HUES6 (cell line): ENCODE measurements around the gene RNF227.

Source experiments
- H3K27ac ChIP-seq: 2 replicates; pipeline ENCODE4 v1.7.0; 2013; ENCODE audit warnings: low read depth, mild to moderate bottlenecking, low read length, inconsistent platforms
- H3K27me3 ChIP-seq: 2 replicates; pipeline ENCODE4 v1.6.1; 2013; ENCODE audit warnings: low read length; ENCODE audit not compliant: control insufficient read depth, insufficient read depth
- H3K36me3 ChIP-seq: 2 replicates; pipeline ENCODE4 v1.6.1; 2013; ENCODE audit warnings: low read length; ENCODE audit not compliant: control insufficient read depth, insufficient read depth
- H3K4me1 ChIP-seq: 2 replicates; pipeline ENCODE4 v1.6.1; 2013; ENCODE audit warnings: low read length; ENCODE audit not compliant: control insufficient read depth, insufficient read depth
- H3K4me3 ChIP-seq: 2 replicates; pipeline ENCODE4 v1.5.1; 2013; ENCODE audit warnings: low read depth, low read length
- H3K9ac ChIP-seq: one replicate; pipeline ENCODE4 v1.6.1; 2013; ENCODE audit warnings: mild to moderate bottlenecking, low read length
- H3K9me3 ChIP-seq: 2 replicates; pipeline ENCODE4 v1.6.1; 2013; ENCODE audit warnings: low read depth, low read length; ENCODE audit not compliant: control insufficient read depth, insufficient read depth

The RNF227 gene

DNA sequence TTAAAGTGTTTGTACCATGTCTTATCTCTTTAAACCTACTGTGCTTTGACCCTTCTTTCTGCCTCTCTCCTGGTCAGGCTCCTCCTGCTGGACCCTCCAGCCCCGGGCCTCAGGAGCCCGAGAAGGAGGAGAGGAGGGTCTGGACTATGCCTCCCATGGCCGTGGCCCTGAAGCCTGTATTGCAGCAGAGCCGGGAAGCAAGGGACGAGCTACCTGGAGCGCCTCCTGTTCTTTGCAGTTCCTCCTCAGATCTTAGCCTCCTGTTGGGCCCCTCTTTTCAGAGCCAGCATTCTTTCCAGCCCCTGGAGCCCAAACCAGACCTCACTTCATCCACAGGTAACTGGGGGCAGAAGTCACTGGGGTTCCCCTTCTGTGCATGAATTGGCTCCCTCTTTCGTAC lies 29.6 kb upstream of the RNF227 start:
- no peak overlapping the region for H3K4me3 ChIP-seq
- no peak overlapping the region for H3K27ac ChIP-seq
- H3K9ac ChIP-seq, result no peak overlapping the region
- no peaks in the 10 kb centered on the region for H3K9me3 ChIP-seq
- peaks cover 71% of the 10 kb centered on the region for H3K36me3 ChIP-seq
- H3K27me3 ChIP-seq, result no peaks in the 10 kb centered on the region
- H3K4me1 ChIP-seq, result no peaks in the 10 kb centered on the region

DNA sequence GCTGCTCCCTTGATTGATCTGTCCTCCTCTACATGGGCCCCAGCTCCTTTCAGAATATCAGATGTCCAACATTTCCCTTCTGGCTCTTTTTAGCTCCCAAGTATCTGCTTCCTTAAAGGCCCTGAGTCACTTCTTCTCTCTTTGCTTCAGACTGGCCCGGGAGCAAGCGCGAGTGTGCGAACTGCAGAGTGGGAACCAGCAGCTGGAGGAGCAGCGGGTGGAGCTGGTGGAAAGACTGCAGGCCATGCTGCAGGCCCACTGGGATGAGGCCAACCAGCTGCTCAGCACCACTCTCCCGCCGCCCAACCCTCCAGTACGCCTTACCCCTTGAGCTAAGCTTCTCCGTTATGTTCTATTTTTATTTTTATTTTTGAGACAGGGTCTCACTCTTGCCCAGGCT lies 28.2 kb upstream of the RNF227 start:
- H3K4me3 ChIP-seq, result no peak overlapping the region
- H3K4me1 ChIP-seq, result no peaks in the 10 kb centered on the region
- H3K36me3 ChIP-seq, result peaks cover 82% of the 10 kb centered on the region
- no peaks in the 10 kb centered on the region for H3K9me3 ChIP-seq
- H3K27me3 ChIP-seq, result no peaks in the 10 kb centered on the region
- H3K9ac ChIP-seq, result no peak overlapping the region
- H3K27ac ChIP-seq, result no peak overlapping the region

DNA sequence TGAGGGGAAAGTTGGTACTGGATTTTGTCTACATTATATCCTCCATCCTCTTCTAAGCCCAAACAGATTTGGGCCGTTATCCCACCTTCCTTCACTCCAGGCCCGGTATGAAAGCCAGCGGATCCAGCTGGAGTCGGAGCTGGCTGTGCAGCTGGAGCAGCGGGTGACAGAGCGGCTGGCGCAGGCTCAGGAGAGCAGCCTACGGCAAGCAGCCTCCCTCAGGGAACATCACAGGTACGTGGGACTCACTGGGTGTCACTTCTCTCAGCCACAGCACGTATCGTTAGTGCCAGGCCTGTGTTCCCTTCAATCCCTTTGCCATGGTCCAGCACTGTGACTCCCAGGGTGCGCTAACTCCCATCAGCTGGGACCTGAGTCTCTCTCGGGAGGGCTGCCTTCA lies 27.2 kb upstream of the RNF227 start:
- Histone ChIP-seq H3K27me3 (no peaks in the 10 kb centered on the region), H3K27ac (no peak overlapping the region), H3K4me3 (no peak overlapping the region), H3K36me3 (peaks cover 76% of the 10 kb centered on the region), H3K9ac (no peak overlapping the region), H3K4me1 (no peaks in the 10 kb centered on the region), H3K9me3 (no peaks in the 10 kb centered on the region)

DNA sequence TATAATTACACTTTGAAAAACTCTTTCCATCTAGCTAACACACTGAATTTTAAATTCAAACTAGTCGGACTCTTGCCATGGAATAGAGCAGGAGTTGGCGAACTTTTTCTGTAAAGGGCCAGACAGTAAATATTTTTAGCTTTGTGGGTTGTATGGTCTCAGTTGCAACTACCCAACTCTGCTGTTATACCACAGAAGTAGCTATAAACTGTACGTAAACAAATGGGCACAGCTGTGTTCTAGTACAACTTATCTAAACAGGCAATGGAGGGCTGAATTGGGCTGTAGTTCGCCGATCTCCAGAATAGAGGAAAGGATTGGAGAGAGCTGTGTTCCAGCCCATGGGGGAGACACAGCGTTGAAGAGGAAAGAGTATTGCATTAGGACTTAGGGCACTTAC lies 24.7 kb upstream of the RNF227 start:
- no peaks in the 10 kb centered on the region for H3K4me1 ChIP-seq
- no peak overlapping the region for H3K4me3 ChIP-seq
- H3K27ac ChIP-seq, result no peak overlapping the region
- H3K9ac ChIP-seq, result no peak overlapping the region
- H3K27me3 ChIP-seq, result no peaks in the 10 kb centered on the region
- no peaks in the 10 kb centered on the region for H3K9me3 ChIP-seq
- H3K36me3 ChIP-seq, result peaks cover 73% of the 10 kb centered on the region

DNA sequence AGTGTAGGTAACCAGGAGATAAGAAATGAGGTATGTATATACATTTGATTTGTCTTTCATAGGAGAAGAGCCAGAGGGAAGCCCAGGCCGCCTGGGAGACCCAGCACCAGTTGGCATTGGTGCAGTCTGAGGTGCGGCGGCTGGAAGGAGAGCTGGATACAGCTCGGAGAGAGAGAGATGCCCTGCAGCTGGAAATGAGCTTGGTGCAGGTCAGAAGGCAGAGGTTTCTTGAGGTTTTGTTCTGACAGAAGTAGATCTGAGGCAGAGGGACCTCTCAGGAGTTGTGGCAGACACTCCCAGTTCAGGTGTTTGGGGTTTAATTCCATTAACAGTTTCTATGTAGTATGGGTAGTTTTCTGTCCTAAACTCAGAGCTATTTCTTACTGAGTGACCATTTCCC lies 23.9 kb upstream of the RNF227 start:
- no peaks in the 10 kb centered on the region for H3K9me3 ChIP-seq
- H3K9ac ChIP-seq, result no peak overlapping the region
- H3K27me3 ChIP-seq, result no peaks in the 10 kb centered on the region
- H3K27ac ChIP-seq, result no peak overlapping the region
- H3K4me1 ChIP-seq, result no peaks in the 10 kb centered on the region
- H3K4me3 ChIP-seq, result no peak overlapping the region
- H3K36me3 ChIP-seq, result peaks cover 72% of the 10 kb centered on the region

DNA sequence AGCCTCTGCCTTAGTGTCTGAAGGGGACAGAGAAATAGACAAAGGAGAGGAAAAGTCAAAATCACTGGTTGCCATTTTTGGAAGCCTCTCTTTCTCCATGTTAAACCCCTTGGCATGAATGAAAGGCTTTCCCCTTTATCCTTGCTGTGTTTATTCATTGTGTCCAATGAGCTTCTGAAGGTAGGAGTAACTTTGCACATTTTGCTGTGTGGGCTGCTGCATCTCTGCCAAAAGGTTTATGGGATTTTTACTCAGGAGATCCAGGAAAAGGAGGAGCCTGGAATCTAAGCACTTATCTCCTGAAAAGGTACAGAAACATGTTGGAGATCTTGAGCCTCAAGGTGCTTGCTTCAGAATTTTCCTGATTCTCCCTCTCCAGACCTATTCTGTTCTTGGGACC lies 19.8 kb upstream of the RNF227 start:
- Histone ChIP-seq H3K4me3 (no peak overlapping the region), H3K27me3 (no peaks in the 10 kb centered on the region; the same call in 1 of the 2 replicates), H3K27ac (no peak overlapping the region), H3K9me3 (no peaks in the 10 kb centered on the region), H3K9ac (no peak overlapping the region), H3K4me1 (peaks cover 11% of the 10 kb centered on the region), H3K36me3 (peaks cover 49% of the 10 kb centered on the region)

DNA sequence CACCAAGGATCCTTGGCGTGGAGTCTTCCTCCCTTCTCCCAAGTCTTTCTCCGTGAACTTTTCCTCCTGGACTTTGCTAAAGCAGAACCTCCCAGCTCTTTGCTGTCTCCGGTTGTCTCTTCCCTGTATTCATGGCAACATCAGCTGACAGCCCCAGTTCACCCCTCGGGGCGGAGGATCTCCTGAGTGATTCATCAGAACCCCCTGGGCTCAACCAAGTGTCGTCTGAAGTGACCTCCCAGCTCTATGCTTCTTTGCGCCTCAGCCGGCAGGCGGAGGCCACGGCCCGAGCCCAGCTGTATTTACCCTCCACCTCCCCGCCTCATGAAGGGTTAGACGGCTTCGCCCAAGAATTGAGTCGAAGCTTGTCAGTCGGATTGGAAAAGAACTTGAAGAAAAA lies 16.9 kb upstream of the RNF227 start:
- Histone ChIP-seq H3K4me3 (peak overlapping the region; percentile 100), H3K27me3 (peaks cover 22% of the 10 kb centered on the region), H3K36me3 (peaks cover 27% of the 10 kb centered on the region), H3K4me1 (peaks cover 15% of the 10 kb centered on the region), H3K9ac (peak overlapping the region; percentile 85), H3K9me3 (no peaks in the 10 kb centered on the region), H3K27ac (no peak overlapping the region)

DNA sequence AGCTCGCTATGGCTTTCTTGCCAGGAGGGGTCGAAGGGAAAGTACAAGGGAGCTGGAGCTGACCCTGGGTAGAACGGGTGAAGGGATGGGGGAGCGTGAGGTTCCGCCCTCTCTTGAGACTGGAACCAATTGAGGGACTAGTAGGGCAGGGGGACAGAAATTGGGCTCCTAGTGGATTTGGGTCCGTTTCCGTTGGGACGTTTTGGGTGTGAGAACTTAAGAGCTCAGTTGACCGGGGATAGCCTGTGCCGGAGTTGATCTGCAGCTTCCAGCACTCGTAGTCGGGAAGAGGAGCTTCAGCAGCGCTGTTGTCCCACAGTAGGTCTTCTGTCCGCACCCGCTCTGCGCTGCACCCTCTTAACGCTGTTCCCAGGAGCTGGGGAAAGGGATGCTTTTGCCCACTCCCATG lies 16.4 kb upstream of the RNF227 start:
- H3K36me3 ChIP-seq, result peaks cover 27% of the 10 kb centered on the region
- H3K4me1 ChIP-seq, result peaks cover 15% of the 10 kb centered on the region
- no peak overlapping the region for H3K27ac ChIP-seq
- H3K9me3 ChIP-seq, result no peaks in the 10 kb centered on the region
- H3K4me3 ChIP-seq, result peak overlapping the region; percentile 100
- H3K9ac ChIP-seq, result peak overlapping the region; percentile 85
- peaks cover 27% of the 10 kb centered on the region for H3K27me3 ChIP-seq

DNA sequence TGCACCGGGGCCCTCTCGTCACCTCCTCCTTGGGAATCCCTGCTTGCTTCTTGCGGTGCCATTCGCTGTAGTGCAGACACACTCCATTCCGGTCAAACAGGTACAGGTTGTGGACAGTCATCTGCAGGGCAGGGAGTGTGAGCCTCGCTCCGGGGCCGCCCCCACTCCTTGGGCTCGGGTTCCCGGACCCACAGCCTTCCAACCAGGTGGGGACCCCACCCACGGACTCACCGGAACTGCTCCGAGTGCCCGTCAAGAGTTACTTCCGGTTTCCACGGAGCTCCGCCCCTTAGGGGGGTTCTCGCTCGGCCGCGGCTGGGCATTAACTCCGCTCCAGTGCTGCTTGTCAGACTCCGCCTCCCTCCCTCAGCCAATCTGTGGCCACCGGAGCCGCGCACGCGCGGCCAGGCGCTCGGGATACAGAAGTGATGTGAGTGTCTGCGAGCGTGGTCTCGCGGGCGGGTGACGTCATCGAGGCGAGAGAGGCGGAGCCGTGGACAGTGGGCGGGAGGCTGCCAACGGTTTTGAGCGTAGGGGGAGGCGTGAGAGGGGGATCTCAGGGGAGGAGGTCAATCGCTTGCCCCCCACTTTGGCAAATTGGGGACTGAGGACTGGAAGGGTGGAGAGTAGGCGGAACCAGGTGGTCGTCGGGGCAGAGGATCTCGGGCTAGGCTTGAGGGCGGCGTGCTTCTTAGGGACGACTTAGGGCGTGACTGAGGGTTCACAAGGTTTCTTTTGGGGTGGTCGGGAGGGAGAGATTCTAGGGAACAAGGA lies 15.8 kb upstream of the RNF227 start, which contains the start of the genes CNTROB and TRAPPC1:
Gene CNTROB, plus strand, starts transcription at position 498 of the 774 bp plus-strand sequence. CDS start 874 bp downstream, outside the sequence.
Gene TRAPPC1, minus strand, starts transcription at position 238 of the 774 bp plus-strand sequence. Its CDS starts 117 bp downstream, at position 121.
- Histone ChIP-seq H3K9me3 (no peaks in the 10 kb centered on the region), H3K27me3 (peaks cover 32% of the 10 kb centered on the region), H3K4me3 (peak within 1 kb of the TSS; percentile 100), H3K27ac (no peak within 1 kb of the TSS), H3K4me1 (peaks cover 15% of the 10 kb centered on the region), H3K36me3 (peaks cover 24% of the 10 kb centered on the region), H3K9ac (peak within 1 kb of the TSS; percentile 85)

DNA sequence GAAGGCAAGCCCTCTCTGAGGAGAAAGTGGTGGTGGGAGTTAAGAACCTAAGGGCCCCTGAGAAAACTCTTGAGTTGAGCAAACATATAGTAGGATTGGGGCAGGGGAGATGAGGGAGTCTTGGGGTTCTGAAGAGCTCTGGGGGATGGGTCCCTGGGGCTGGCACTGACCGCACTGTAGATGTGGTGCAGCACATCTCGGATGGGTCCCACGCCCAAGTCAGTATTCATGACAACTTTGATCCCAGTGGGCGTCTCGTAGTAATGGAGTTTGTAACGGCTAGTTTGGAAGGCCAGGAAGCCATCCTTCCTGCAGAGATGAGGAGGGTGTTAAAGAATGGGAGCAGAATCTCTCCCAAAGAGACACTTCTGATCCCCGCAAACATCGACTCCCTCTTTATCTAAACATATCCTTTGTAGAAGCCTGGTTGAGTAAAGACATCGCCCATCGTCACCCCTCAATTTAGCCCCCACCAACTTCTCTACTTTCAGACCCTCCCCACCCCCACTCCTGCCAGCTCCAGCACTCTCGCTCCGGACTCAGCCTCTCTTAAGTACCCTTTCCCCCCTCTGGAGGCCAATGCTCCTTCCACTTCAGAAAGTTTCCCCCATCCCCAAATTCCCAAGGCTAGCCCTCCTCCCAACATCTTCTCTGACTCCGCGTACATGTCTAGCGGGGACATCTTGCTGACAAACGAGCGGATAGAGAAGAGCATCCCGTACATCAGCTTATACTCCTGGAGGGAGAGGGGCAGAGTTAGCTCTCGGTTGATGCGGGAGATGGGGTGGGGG lies 14.9 kb upstream of the RNF227 start:
- H3K27ac ChIP-seq, result no peak overlapping the region
- H3K4me1 ChIP-seq, result peaks cover 15% of the 10 kb centered on the region
- peak overlapping the region; percentile 100 for H3K4me3 ChIP-seq
- H3K36me3 ChIP-seq, result peaks cover 15% of the 10 kb centered on the region
- no peaks in the 10 kb centered on the region for H3K9me3 ChIP-seq
- H3K9ac ChIP-seq, result peak overlapping the region; percentile 64
- peaks cover 41% of the 10 kb centered on the region for H3K27me3 ChIP-seq
